GM21825 (cell line): ENCODE measurements around the gene ZNF469.
"Not testable (repeated sequence)": the region's sequence is repeated elsewhere in the genome, so short reads cannot be mapped to it uniquely, and the experiment has no call there.

Experiments
- ATAC-seq: cut with Tn5 transposase; IDR thresholded peaks from one replicate; pipeline ENCODE4 v1.9.1; 2021; ENCODE audit warnings: mild to moderate bottlenecking, moderate library complexity; ENCODE audit not compliant: unreplicated experiment

ZNF469 gene

DNA sequence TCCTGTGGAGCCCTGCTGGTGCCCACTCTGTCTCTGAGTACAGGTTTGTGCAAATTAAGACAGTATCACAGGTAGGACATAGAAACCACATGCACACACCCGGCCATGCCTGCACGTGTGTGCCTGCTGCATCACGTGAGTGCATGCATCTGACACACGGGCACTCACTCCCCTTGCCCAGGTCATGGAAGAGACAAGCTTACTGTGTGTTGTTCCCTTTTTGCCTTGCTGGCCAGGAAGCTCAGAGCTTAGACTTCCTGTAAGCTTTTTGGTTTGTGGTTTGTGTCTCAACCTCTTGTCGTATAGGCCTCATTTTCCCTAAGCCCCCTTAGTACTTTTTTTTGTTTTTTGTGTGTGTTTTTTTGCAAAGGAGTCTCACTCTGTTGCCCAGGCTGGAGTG, 25.0 kb downstream of the ZNF469 start:
- no peak for ATAC-seq

- no peak for ATAC-seq
These were observed 25.9 kb downstream of the ZNF469 start for GRCh38 chr16:88408561-88409142.

GRCh38 chr16:88409296-88410065, 26.7 kb downstream of the ZNF469 start:
- no peak for ATAC-seq

GRCh38 chr16:88410297-88410968, 27.7 kb downstream of the ZNF469 start:
- not testable (repeated sequence) for ATAC-seq

DNA sequence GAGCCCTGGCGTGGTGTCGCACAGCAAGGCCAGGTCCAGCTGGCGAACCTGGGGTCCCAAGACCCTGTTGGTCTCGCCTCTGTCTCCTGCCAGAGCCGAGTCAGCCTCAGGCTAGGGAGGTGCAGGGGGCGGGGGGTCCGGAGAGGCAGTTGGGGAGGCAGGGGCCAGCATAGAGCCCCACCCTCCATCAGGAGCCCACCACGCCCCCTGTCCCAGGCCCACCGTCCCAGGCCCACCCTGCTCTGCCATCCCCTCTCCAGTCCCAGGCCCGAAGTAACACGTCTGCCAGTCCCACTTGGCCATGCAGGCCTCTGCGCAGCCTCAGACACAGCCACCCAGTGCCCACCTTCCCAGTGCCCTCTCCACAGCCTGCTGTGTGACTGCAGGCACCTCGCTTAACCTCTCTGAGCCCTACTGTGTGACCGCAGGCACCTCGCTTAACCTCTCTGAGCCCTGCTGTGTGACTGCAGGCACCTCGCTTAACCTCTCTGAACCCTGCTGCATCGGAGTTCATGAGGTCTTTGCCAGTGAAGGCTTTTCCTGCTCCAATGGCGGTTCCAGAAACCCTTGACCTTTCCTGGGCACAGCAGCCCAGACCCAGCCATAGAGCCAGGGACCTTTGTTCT, 29.3 kb downstream of the ZNF469 start:
- no peak for ATAC-seq

- ATAC-seq = no peak
These were observed 30.0 kb downstream of the ZNF469 start for GRCh38 chr16:88412766-88413165.

DNA sequence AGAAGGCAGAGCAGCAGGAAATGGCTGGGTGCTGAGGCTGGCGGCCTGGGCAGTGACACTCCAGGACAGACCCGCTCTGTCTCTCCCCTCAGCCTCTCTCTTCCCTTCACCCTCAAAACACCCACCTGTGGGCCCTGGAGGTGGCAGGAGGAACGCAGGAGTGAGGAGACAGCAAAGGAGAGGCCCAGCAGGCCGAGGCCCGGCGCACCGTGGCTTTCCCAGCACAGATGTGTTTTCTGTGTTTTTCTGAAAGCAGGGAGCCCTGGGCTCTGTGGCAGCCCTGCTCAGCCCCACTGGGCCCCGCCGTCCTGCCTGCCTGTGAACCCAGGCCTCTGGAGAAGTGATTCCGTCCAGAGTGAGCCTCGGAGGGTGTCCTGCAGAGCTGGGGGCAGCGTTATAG, 30.5 kb downstream of the ZNF469 start:
- no peak for ATAC-seq

- ATAC-seq = no peak
These were observed 30.9 kb downstream of the ZNF469 start for GRCh38 chr16:88413631-88414030.

DNA sequence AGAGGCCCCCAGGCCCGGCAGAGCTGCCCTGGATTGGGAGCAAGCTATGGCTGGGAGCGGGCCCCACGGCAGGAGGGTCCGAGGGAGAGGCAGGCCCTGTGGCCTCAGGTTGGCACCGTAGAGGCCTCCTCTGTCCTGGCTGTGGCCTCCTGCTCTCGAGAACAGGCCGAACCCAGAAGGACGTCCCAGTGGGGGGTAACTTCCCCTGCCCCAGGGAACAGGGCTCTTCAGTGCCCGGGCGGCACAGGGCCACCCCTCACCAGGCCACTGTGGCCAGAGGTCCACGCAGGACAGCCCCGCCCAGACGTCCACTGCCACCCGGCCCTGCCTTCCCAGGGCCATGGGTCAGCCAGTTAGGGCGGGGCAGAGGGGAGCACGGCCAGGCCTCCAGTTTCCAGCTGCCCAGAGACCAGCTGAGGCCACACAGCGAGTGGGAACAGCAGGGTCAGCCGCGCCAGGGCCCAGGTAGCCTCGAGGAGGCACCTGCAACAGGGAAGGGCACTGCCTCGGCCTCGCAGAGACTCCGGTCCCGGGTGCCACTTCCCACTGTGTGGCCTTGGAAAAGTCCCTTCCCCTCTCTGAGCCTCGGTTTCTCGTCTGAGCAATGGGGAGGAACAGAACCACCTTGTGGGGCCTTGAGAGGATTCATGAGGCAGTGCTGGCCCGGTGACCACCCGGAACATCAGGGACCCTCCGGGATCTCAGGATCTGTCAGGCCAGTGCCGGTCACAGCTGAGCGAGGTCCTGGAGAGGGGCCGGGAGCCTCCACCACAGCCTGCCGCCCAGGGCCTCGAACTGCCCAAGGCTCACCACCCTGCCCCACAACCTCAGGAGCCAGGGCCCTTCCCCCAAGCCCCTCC, 32.0 kb downstream of the ZNF469 start:
- no peak for ATAC-seq

DNA sequence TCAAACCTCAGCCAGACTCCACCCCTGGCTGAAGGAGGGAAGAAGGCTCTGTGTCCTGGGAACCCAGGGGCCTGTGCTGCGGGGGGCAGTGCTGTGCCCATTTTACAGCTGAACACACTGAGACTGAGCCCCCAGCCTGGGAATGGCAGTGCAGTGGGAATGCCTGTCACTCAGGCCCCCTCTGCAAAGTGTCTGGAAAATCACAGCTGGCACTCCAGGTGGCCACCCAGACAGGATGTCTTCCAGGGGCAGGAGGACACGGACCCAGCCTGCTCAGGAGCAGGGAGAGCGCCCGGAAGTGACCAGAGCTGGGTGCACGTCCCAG, 32.6 kb downstream of the ZNF469 start:
- no peak for ATAC-seq

DNA sequence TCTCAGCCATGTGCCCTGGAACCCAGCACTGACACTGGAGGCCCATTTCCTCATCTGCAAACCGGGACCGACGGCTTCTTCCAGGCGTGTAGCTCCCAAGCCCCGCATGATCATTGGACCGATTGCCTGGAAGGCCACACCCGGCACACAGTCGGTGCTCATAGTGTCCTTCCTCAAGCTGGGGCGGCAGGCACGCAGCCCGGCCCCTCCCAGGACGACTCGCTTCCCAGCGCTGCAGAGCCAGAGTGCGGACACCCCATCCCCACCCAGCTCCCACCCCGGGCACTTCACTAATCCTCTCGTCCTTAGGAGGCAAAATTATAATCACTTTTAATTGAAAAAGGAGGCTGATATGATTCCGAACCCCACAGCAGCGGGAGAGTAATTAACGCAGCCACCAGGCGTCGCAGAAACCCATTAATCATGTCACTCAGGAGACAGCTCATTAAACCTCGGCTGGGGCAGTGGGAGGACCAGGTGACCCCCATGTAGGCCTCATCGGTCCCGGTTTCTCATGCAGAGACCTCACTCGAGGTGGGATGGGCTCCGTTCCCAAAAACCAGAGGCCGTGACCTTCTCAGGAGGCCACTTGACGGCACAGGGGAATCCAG, 33.1 kb downstream of the ZNF469 start:
- ATAC-seq = no peak

GRCh38 chr16:88416686-88417085, 33.9 kb downstream of the ZNF469 start:
- ATAC-seq = no peak

DNA sequence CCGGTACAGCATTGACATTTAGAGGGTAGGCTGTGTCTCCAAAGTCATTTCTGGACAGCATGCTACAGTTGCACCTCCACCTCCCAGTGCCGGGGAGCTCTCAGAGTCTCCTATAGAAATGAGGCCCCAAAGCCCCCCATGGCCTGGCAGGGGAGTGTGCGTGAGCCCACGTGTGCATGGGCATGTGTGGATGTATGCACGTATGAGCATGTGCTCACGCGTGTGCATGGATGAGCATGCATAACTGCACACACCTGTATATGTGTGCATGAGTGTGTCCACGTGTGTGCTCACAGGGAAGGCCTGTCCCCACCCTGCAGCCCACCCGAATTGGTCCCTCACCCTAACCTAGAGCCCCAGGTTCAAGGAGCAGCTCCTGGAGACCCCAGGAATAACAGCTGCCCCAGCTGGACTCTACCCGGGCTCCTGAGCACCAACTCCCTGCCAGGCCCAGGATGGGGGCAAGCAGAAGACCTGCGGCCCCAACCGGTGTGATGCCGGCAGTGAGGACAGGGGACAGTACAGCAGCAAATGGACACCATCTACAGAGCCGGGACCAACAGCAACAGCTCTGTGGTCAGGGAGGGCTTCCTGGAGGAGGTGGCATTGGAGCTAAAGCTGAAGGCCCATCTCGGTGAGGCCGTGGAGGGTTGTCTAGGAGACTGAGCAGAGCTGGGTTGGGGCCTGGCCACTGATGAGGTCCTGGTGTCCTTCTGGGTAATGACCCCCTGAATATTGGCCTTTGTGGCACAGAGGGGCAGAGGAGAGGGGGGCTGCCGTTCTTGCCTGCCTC, 35.1 kb downstream of the ZNF469 start:
- ATAC-seq = no peak

DNA sequence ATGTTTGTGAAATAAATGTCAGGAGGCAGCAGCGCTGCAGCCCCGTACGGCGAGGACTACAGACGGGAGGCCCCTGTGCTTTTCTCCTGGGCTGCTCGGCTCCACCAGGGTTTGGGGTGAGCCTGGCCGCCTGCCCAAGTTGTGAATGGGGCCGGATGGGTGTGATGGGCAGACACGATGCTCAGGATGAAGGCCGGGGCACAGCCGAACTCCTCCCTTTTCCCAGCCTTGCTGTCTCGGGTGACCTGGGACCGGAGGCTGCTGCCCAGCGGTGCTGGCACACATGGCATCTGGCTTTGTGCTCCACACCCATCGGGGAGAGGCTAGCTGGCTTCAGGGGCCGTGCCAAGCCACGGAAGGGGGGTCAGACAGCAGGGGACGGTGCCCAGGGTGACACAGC, 36.1 kb downstream of the ZNF469 start:
- no peak for ATAC-seq

- ATAC-seq = no peak
These were observed 37.0 kb downstream of the ZNF469 start for GRCh38 chr16:88419790-88420189.

DNA sequence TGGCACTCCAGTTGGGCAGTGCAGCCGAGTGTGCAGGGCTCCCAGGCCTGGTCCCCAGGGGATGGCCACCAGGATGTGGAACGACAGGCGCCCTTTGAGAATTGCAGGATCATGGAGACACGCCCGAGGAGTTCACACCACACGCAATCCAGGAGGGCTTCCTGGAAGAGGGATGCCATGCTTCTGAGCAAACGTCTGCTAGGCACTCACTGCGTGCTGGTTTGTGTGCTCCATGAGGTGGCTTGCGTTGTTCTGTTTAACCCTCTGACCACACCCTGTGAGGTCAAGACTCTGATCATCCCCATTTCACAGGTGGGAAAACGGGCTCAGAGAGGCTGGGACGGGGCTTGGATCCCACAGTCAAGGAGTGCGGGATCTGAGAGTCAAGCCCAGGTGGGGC, 37.7 kb downstream of the ZNF469 start:
- no peak for ATAC-seq

DNA sequence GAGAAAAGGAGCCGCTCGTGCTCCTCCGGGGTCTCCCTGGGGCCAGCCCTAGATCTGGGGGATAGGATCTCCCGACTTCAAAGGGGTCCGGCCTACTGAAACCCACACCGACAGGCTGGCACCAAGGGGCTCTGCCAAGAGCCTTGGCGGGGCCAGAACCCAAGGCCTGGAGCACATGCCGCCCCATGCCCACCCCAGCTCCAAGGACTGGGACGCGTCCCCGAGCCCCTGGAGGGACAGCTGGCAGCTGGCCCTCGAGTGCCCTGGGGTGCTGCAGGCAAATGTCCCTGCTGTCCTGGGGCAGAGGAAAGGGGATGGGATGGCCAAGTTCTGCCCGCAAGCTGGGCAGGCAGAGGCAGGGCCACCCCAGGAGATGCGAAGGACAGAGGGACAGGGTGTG, 38.5 kb downstream of the ZNF469 start:
- no peak for ATAC-seq

- ATAC-seq = no peak
These were observed 39.2 kb downstream of the ZNF469 start for GRCh38 chr16:88421871-88422433.

- no peak for ATAC-seq
These were observed 40.1 kb downstream of the ZNF469 start for GRCh38 chr16:88422733-88423447.
